HG02938 (cell line): ENCODE measurements around the gene RFK.
A peak's percentile ranks its signal among the peaks of the same experiment; 100 is the strongest.
"Not testable (repeated sequence)": the region's sequence is repeated elsewhere in the genome, so short reads cannot be mapped to it uniquely, and the experiment has no call there.

ENCODE experiments used
- ATAC-seq: cut with Tn5 transposase; IDR thresholded peaks from one replicate; pipeline ENCODE4 v1.9.1; 2021; ENCODE audit warnings: mild to moderate bottlenecking, moderate library complexity; ENCODE audit not compliant: unreplicated experiment

Gene RFK

GRCh38 chr9:76372336-76372735 is 21.9 kb downstream of the RFK start:
- ATAC-seq = no peak

- no peak for ATAC-seq
Measured at GRCh38 chr9:76371901-76372300, 22.3 kb downstream of the RFK start.

GRCh38 chr9:76370396-76371023 is 23.7 kb downstream of the RFK start:
- ATAC-seq = no peak

- ATAC-seq = peak; percentile 62
Measured at GRCh38 chr9:76369583-76369982, 24.6 kb downstream of the RFK start.

- no peak for ATAC-seq
Measured at GRCh38 chr9:76366275-76366674, 28.0 kb downstream of the RFK start.

GRCh38 chr9:76365028-76365427 is 29.2 kb downstream of the RFK start:
- no peak for ATAC-seq

- no peak for ATAC-seq
Measured at GRCh38 chr9:76363032-76363395, 31.2 kb downstream of the RFK start.

- ATAC-seq = not testable (repeated sequence)
Measured at GRCh38 chr9:76362332-76363031, 31.7 kb downstream of the RFK start.

- ATAC-seq = no peak
Measured at GRCh38 chr9:76359766-76360165, 34.5 kb downstream of the RFK start.

GRCh38 chr9:76359365-76359764 is 34.9 kb downstream of the RFK start:
- ATAC-seq = no peak

GRCh38 chr9:76358628-76359280 is 35.5 kb downstream of the RFK start:
- ATAC-seq = no peak

- no peak for ATAC-seq
Measured at GRCh38 chr9:76357555-76357954, 36.7 kb downstream of the RFK start.

GRCh38 chr9:76355886-76356285 is 38.3 kb downstream of the RFK start:
- no peak for ATAC-seq

- ATAC-seq = no peak
Measured at GRCh38 chr9:76354221-76354620, 40.0 kb downstream of the RFK start.

GRCh38 chr9:76353280-76353679 is 40.9 kb downstream of the RFK start:
- ATAC-seq = no peak

- ATAC-seq = no peak
Measured at GRCh38 chr9:76352026-76352620, 42.1 kb downstream of the RFK start.

- ATAC-seq = peak; percentile 61
Measured at GRCh38 chr9:76351006-76351405, 43.2 kb downstream of the RFK start.

- ATAC-seq = no peak
Measured at GRCh38 chr9:76349865-76350264, 44.4 kb downstream of the RFK start.

GRCh38 chr9:76342858-76343257 is 51.4 kb downstream of the RFK start:
- no peak for ATAC-seq

- no peak for ATAC-seq
Measured at GRCh38 chr9:76342201-76342600, 52.0 kb downstream of the RFK start.

- ATAC-seq = no peak
Measured at GRCh38 chr9:76341616-76342015, 52.6 kb downstream of the RFK start.

- ATAC-seq = no peak
Measured at GRCh38 chr9:76338418-76338817, 55.8 kb downstream of the RFK start.
